Liver (tissue), 9 donors: ENCODE measurements around the gene MYO18A. TPM values are rescaled to one million over a fixed set of nuclear protein-coding genes. Genes with fewer than 3 reads are reported as not detected.

Experiments
- DNase-seq: peaks from one replicate; pipeline ENCODE4 v3.0.0-alpha.2; 2017; ENCODE audit warnings: low spot score
- H3K27ac ChIP-seq, 2 donors: one replicate each; pipeline ENCODE4 v1.7.0; 2013; ENCODE audit warnings: inconsistent platforms in 2 of 2, low read length in 2 of 2, control low read depth in 1 of 2, low read depth in 1 of 2, mild to moderate bottlenecking in 1 of 2
- H3K27me3 ChIP-seq, 4 donors: one replicate each; pipeline versions ENCODE4 v1.6.1 to v1.7.0; 2013; ENCODE audit warnings: low read length in 3 of 4, inconsistent platforms in 1 of 4, mild to moderate bottlenecking in 1 of 4, moderate library complexity in 1 of 4; ENCODE audit not compliant: control insufficient read depth in 4 of 4, insufficient read depth in 4 of 4
- H3K36me3 ChIP-seq, 4 donors: one replicate each; pipeline versions ENCODE4 v1.6.1 to v1.7.0; 2013; ENCODE audit warnings: low read length in 3 of 4, mild to moderate bottlenecking in 3 of 4, low read depth in 1 of 4, moderate library complexity in 1 of 4; ENCODE audit not compliant: control insufficient read depth in 4 of 4, insufficient read depth in 3 of 4
- H3K4me1 ChIP-seq, 4 donors: one replicate each; pipeline versions ENCODE4 v1.6.1 to v1.7.0; 2013; ENCODE audit warnings: low read length in 3 of 4, mild to moderate bottlenecking in 3 of 4, moderate library complexity in 1 of 4; ENCODE audit not compliant: control insufficient read depth in 4 of 4, insufficient read depth in 4 of 4
- H3K4me3 ChIP-seq, 3 donors: one replicate each; pipeline versions ENCODE4 v1.6.1 to v1.7.0; 2013; ENCODE audit warnings: low read length in 3 of 3, control low read depth in 1 of 3, low read depth in 1 of 3, mild to moderate bottlenecking in 1 of 3
- H3K9ac ChIP-seq, 2 donors: one replicate each; pipeline ENCODE4 v1.7.0; 2013; ENCODE audit warnings: low read length in 2 of 2, mild to moderate bottlenecking in 2 of 2, moderate library complexity in 2 of 2, control low read depth in 1 of 2, low read depth in 1 of 2
- H3K9me3 ChIP-seq, 4 donors: one replicate each; pipeline versions ENCODE4 v1.6.1 to v1.7.0; 2013; ENCODE audit warnings: low read length in 3 of 4; ENCODE audit not compliant: control insufficient read depth in 4 of 4
- ATF3 ChIP-seq: IDR thresholded peaks from 2 replicates; pipeline ENCODE4 v1.6.1; 2016; ENCODE audit warnings: antibody characterized with exemption
- CTCF ChIP-seq: fragments of 150-350 bp; IDR thresholded peaks from 2 replicates; pipeline ENCODE4 v1.5.1; 2017; ENCODE audit warnings: improper control_type of control experiment, low read depth, low read length; ENCODE audit not compliant: missing input control
- EGR1 ChIP-seq, 2 donors: IDR thresholded peaks; 2 replicates each; pipeline ENCODE4 v1.6.1; 2016 to 2018; ENCODE audit warnings: antibody characterized with exemption in 2 of 2, low read depth in 2 of 2
- FOXA1 ChIP-seq: IDR thresholded peaks from 2 replicates; pipeline ENCODE4 v1.6.1; 2016; ENCODE audit warnings: antibody characterized with exemption
- FOXA2 ChIP-seq: IDR thresholded peaks from 2 replicates; pipeline ENCODE4 v1.6.1; 2016; ENCODE audit warnings: antibody characterized with exemption
- GABPA ChIP-seq, 2 donors: IDR thresholded peaks in 1 of 2; conservative IDR thresholded peaks in 1 of 2; 2 replicates each; pipeline ENCODE4 v1.6.1; 2016; ENCODE audit warnings: antibody characterized with exemption in 2 of 2, mild to moderate bottlenecking in 1 of 2, moderate library complexity in 1 of 2
- HNF4A ChIP-seq, 2 donors: conservative IDR thresholded peaks; 2 replicates each; pipeline ENCODE4 v1.6.1; 2016; ENCODE audit warnings: antibody characterized with exemption in 2 of 2, mild to moderate bottlenecking in 2 of 2
- HNF4G ChIP-seq: IDR thresholded peaks from 2 replicates; pipeline ENCODE4 v1.6.1; 2016; ENCODE audit warnings: antibody characterized with exemption
- JUND ChIP-seq, 2 donors: IDR thresholded peaks; 2 replicates each; pipeline ENCODE4 v1.6.1; 2016; ENCODE audit warnings: antibody characterized with exemption in 2 of 2
- MAX ChIP-seq: IDR thresholded peaks from 2 replicates; pipeline ENCODE4 v1.6.1; 2016; ENCODE audit warnings: antibody characterized with exemption
- NR2F2 ChIP-seq: IDR thresholded peaks from 2 replicates; pipeline ENCODE4 v1.6.1; 2016; ENCODE audit warnings: antibody characterized with exemption
- RAD21 ChIP-seq, 2 donors: IDR thresholded peaks; 2 replicates each; pipeline ENCODE4 v1.6.1; 2016; ENCODE audit warnings: antibody characterized with exemption in 2 of 2, mild to moderate bottlenecking in 2 of 2
- REST ChIP-seq: IDR thresholded peaks from 2 replicates; pipeline ENCODE4 v1.6.1; 2016; ENCODE audit warnings: antibody characterized with exemption, mild to moderate bottlenecking
- RXRA ChIP-seq, 2 donors: IDR thresholded peaks; 2 replicates each; pipeline ENCODE4 v1.6.1; 2017 to 2018; ENCODE audit warnings: antibody characterized with exemption in 2 of 2, mild to moderate bottlenecking in 1 of 2
- SP1 ChIP-seq: IDR thresholded peaks from 2 replicates; pipeline ENCODE4 v1.6.1; 2018; ENCODE audit warnings: antibody characterized with exemption, mild to moderate bottlenecking
- TAF1 ChIP-seq: conservative IDR thresholded peaks from 2 replicates; pipeline ENCODE4 v1.6.1; 2016; ENCODE audit warnings: antibody characterized with exemption, mild to moderate bottlenecking
- YY1 ChIP-seq: IDR thresholded peaks from 2 replicates; pipeline ENCODE4 v1.6.1; 2016; ENCODE audit warnings: antibody characterized with exemption, mild to moderate bottlenecking
- ZBTB33 ChIP-seq: IDR thresholded peaks from 2 replicates; pipeline ENCODE4 v1.6.1; 2016; ENCODE audit warnings: antibody characterized with exemption
- WGBS: extraction: QIAGEN DNeasy Blood & Tissue Kit; methylation state at CpG from one replicate; pipeline ENCODE4 v1.1.7; 2013; 5-methylcytosine and 5-hydroxymethylcytosine counted together
- polyA plus RNA-seq, 2 donors: library from polyadenylated mRNA; stranded (reverse) in 1 of 2; unstranded in 1 of 2; fragments of 200-250 nt in 1 of 2; fragments of >200 nt in 1 of 2; fragmentation: Nextera tagmentation in 1 of 2; extraction: Ambion mirVana in 1 of 2; gene quantifications; one replicate each; pipeline versions ENCODE4 v1.2.1 to v1.2.3, GENCODE V29; 2013 to 2015
- total RNA-seq, 2 donors: library from RNA; depleted of rRNA; stranded (reverse); fragments of >200 nt; gene quantifications; one replicate each; pipeline ENCODE4 v1.2.3, GENCODE V29; 2014
- donor health status: healthy.
- donor health status: healthy.
- donor health status: healthy.
- donor health status: healthy.
- donor health status: healthy.

The MYO18A gene
- total and polyA plus RNA-seq, 4 donors = 26.3 to 81.6 (median 37.3) TPM

GRCh38 chr17:29032013-29032856, 148.0 kb downstream of the MYO18A start:
- Histone ChIP-seq H3K27me3 (no peaks in the 10 kb centered on the region), H3K4me3 (no peak overlapping the region), H3K4me1 (no peaks in the 10 kb centered on the region), H3K9ac (no peak overlapping the region), H3K9me3 (peaks cover 0 to 5% (median 0%) of the 10 kb centered on the region in 4 donors), H3K36me3 (no peaks in the 10 kb centered on the region), H3K27ac (no peak overlapping the region)
- DNase-seq = no peak
- TF ChIP-seq SP1 (no peak), JUND (IDR thresholded peaks at IDR 0.05) (no peak), RAD21 (IDR thresholded peaks at IDR 0.05) (no peak), HNF4A (conservative IDR thresholded peaks at IDR 0.05) (no peak), FOXA2 (no peak), FOXA1 (no peak), NR2F2 (no peak), RXRA (IDR thresholded peaks at IDR 0.05) (no peak), YY1 (no peak), ZBTB33 (no peak), MAX (no peak), REST (no peak), ATF3 (no peak), CTCF (no peak), HNF4G (no peak), EGR1 (IDR thresholded peaks at IDR 0.05; ENCODE audit: low read depth in 2 of 2) (no peak), TAF1 (no peak), GABPA (IDR thresholded peaks at IDR 0.05 in 1 of 2, conservative IDR thresholded peaks at IDR 0.05 in 1 of 2) (no peak)
- 52% methylated on average over 11 of the region's 11 CpGs for WGBS
